Natural killer cell treated with Interleukin-12 subunit alpha and Interleukin-12 subunit beta and Interleukin-15 and Interleukin-18, amount 100 ng/mL, for 72 hours (primary cell): ENCODE results near the gene C4orf50. TPM values are rescaled to one million over a fixed set of nuclear protein-coding genes. Genes with fewer than 3 reads are reported as not detected.

Experiments used
- ATAC-seq, 2 donors: fragments of 150-1000 bp; cut with Tn5 transposase in 1 of 2; sonication (Bioruptor Pico), chemical (Tn5 transposase) in 1 of 2; 2 replicates each; pipeline ENCODE4 v1.10.0; 2021
- DNase-seq: peaks from one replicate; pipeline ENCODE4 v3.0.0; 2022; ENCODE audit warnings: low spot score
- H3K27ac Mint-ChIP-seq, 2 donors: 1 replicate in 1 of 2; 2 replicates in 1 of 2; pipeline ENCODE4 v1.8.0; 2022; ENCODE audit warnings: mixed read lengths in 2 of 2, mild to moderate bottlenecking in 1 of 2, moderate library complexity in 1 of 2
- H3K27me3 Mint-ChIP-seq, 2 donors: 1 replicate in 1 of 2; 2 replicates in 1 of 2; pipeline ENCODE4 v1.8.0; 2022; ENCODE audit warnings: mixed read lengths in 2 of 2
- H3K36me3 Mint-ChIP-seq: one replicate; pipeline ENCODE4 v1.8.0; 2022; ENCODE audit warnings: mixed read lengths
- H3K4me1 Mint-ChIP-seq, 2 donors: 1 replicate in 1 of 2; 2 replicates in 1 of 2; pipeline ENCODE4 v1.8.0; 2022; ENCODE audit warnings: low read depth in 2 of 2, mixed read lengths in 2 of 2, mild to moderate bottlenecking in 1 of 2
- H3K4me3 Mint-ChIP-seq: one replicate; pipeline ENCODE4 v1.8.0; 2022; ENCODE audit warnings: mixed read lengths
- H3K9me3 Mint-ChIP-seq: 2 replicates; pipeline ENCODE4 v1.8.0; 2022; ENCODE audit warnings: mixed read lengths
- total RNA-seq, 2 donors: library from RNA; stranded (reverse); gene quantifications; one replicate each; pipeline ENCODE4 v1.2.3, GENCODE V29; 2022

The C4orf50 gene
- total RNA-seq, 2 donors from 2014 or later: 0.81 to 6.9 TPM

- H3K4me3 Mint-ChIP-seq: no peak overlapping the region
- no peak overlapping the region for H3K27ac Mint-ChIP-seq
- H3K4me1 Mint-ChIP-seq: peaks cover 0 to 5% of the 10 kb centered on the region in 2 donors
- H3K27me3 Mint-ChIP-seq: peaks cover 6 to 15% of the 10 kb centered on the region in 2 donors
- no peak for DNase-seq
- no peak for ATAC-seq
- no peaks in the 10 kb centered on the region for H3K9me3 Mint-ChIP-seq
- H3K36me3 Mint-ChIP-seq: no peaks in the 10 kb centered on the region
Observed at GRCh38 chr4:5925419-5926200, 92.6 kb downstream of the C4orf50 start.

- Mint-ChIP-seq H3K27ac (no peak overlapping the region), H3K27me3 (peaks cover 6 to 16% of the 10 kb centered on the region in 2 donors), H3K9me3 (no peaks in the 10 kb centered on the region), H3K4me1 (peaks cover 0 to 5% of the 10 kb centered on the region in 2 donors), H3K36me3 (no peaks in the 10 kb centered on the region), H3K4me3 (no peak overlapping the region)
- DNase-seq (no peak), ATAC-seq (no peak)
Observed at GRCh38 chr4:5924461-5925125, 93.6 kb downstream of the C4orf50 start.

- no peak overlapping the region for H3K4me3 Mint-ChIP-seq
- no peaks in the 10 kb centered on the region for H3K9me3 Mint-ChIP-seq
- H3K27me3 Mint-ChIP-seq: peaks cover 6 to 16% of the 10 kb centered on the region in 2 donors
- H3K36me3 Mint-ChIP-seq: no peaks in the 10 kb centered on the region
- DNase-seq (no peak), ATAC-seq (no peak)
- peaks cover 0 to 5% of the 10 kb centered on the region in 2 donors for H3K4me1 Mint-ChIP-seq
- H3K27ac Mint-ChIP-seq: no peak overlapping the region
Observed at GRCh38 chr4:5923376-5923775, 94.9 kb downstream of the C4orf50 start.

DNA sequence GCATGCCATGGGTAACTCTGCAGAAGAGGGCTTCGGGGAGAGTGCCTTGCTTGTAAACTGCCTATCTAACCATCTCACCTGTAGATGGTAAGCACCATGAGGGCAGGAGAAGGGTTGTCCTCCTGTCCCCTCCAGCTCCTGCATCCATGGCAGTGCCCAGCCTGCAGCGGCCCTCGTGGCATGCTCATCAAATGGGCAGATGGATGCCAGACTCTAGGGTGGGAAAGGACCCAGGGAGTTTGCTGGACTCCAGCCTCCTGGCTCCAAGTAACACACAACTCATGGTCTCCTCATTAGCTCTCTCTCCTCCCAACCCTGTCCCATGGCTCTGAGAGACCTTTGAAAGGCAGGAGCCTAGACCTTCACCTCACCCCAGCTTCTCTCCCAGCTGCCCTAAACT, 95.7 kb downstream of the C4orf50 start:
- H3K4me1 Mint-ChIP-seq: peaks cover 0 to 5% of the 10 kb centered on the region in 2 donors
- DNase-seq: no peak
- no peaks in the 10 kb centered on the region for H3K9me3 Mint-ChIP-seq
- H3K27me3 Mint-ChIP-seq: peaks cover 6 to 14% of the 10 kb centered on the region in 2 donors
- no peak overlapping the region for H3K4me3 Mint-ChIP-seq
- ATAC-seq: no peak
- no peaks in the 10 kb centered on the region for H3K36me3 Mint-ChIP-seq
- no peak overlapping the region for H3K27ac Mint-ChIP-seq

DNA sequence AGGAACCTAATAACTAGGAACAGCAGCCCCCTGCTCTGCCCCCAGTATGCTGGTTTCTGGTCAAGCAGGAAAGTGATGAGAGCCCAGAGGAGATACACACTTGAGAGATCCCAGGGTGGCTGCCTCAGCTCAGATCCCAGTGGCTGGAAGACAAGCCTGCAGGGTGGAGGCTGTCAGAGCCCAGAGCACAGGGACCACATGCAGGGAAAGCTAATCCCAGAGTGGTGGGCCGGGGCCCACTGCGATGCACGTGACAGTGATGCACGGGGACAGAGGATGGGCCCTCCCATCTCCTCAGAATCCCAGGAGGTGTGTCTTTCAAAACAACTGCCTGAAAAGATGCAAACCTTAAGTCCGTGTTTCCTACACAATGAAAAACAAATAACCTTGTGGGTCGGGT, 96.2 kb downstream of the C4orf50 start:
- DNase-seq (no peak), ATAC-seq (no peak)
- peaks cover 0 to 5% of the 10 kb centered on the region in 2 donors for H3K4me1 Mint-ChIP-seq
- H3K9me3 Mint-ChIP-seq: no peaks in the 10 kb centered on the region
- H3K36me3 Mint-ChIP-seq: no peaks in the 10 kb centered on the region
- no peak overlapping the region for H3K27ac Mint-ChIP-seq
- no peak overlapping the region for H3K4me3 Mint-ChIP-seq
- H3K27me3 Mint-ChIP-seq: peaks cover 6 to 10% of the 10 kb centered on the region in 2 donors

- Mint-ChIP-seq H3K4me3 (no peak overlapping the region), H3K27me3 (peaks cover 6 to 10% of the 10 kb centered on the region in 2 donors), H3K36me3 (no peaks in the 10 kb centered on the region), H3K9me3 (no peaks in the 10 kb centered on the region), H3K4me1 (peaks cover 0 to 5% of the 10 kb centered on the region in 2 donors), H3K27ac (no peak overlapping the region)
- ATAC-seq (no peak), DNase-seq (no peak)
Observed at GRCh38 chr4:5921101-5921980, 96.9 kb downstream of the C4orf50 start.

DNA sequence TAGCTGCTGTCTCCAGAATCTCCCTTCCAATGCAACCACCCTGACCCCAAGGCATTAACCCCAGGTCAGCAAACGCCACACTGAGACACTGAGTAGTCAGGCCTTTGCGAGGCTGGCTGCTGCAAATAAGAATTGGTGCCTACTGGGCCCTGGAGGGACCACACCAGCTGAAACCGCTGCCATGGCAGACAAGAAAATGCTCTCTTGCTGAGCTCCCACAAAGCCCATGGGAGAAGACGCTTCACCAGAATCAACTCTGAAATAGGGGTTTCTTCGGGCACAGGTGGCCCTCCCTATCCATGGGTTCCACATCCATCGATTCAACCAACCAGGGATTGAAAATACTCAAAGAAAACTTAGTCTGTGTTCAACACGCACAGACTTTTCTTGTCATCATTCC, 98.7 kb downstream of the C4orf50 start:
- Mint-ChIP-seq H3K4me1 (peaks cover 0 to 5% of the 10 kb centered on the region in 2 donors), H3K27ac (no peak overlapping the region), H3K36me3 (no peaks in the 10 kb centered on the region), H3K27me3 (peaks cover 6 to 16% of the 10 kb centered on the region in 2 donors), H3K9me3 (no peaks in the 10 kb centered on the region), H3K4me3 (no peak overlapping the region)
- DNase-seq (no peak), ATAC-seq (no peak)

- Mint-ChIP-seq H3K27ac (no peak overlapping the region), H3K9me3 (no peaks in the 10 kb centered on the region), H3K36me3 (no peaks in the 10 kb centered on the region), H3K27me3 (peaks cover 6 to 16% of the 10 kb centered on the region in 2 donors), H3K4me3 (no peak overlapping the region), H3K4me1 (peaks cover 0 to 5% of the 10 kb centered on the region in 2 donors)
- ATAC-seq (no peak), DNase-seq (no peak)
Observed at GRCh38 chr4:5919044-5919443, 99.2 kb downstream of the C4orf50 start.

GRCh38 chr4:5918331-5918985, 99.8 kb downstream of the C4orf50 start:
- H3K4me3 Mint-ChIP-seq: no peak overlapping the region
- peaks cover 6 to 16% of the 10 kb centered on the region in 2 donors for H3K27me3 Mint-ChIP-seq
- DNase-seq (no peak), ATAC-seq (no peak)
- no peaks in the 10 kb centered on the region for H3K36me3 Mint-ChIP-seq
- no peak overlapping the region for H3K27ac Mint-ChIP-seq
- peaks cover 0 to 5% of the 10 kb centered on the region in 2 donors for H3K4me1 Mint-ChIP-seq
- H3K9me3 Mint-ChIP-seq: no peaks in the 10 kb centered on the region

GRCh38 chr4:5917672-5918071, 100.6 kb downstream of the C4orf50 start:
- H3K27me3 Mint-ChIP-seq: peaks cover 6 to 16% of the 10 kb centered on the region in 2 donors
- no peaks in the 10 kb centered on the region for H3K36me3 Mint-ChIP-seq
- H3K4me1 Mint-ChIP-seq: peaks cover 0 to 5% of the 10 kb centered on the region in 2 donors
- no peak overlapping the region for H3K27ac Mint-ChIP-seq
- ATAC-seq: no peak
- no peak for DNase-seq
- no peaks in the 10 kb centered on the region for H3K9me3 Mint-ChIP-seq
- no peak overlapping the region for H3K4me3 Mint-ChIP-seq

- H3K27me3 Mint-ChIP-seq: peaks cover 1 to 11% of the 10 kb centered on the region in 2 donors
- ATAC-seq (no peak), DNase-seq (no peak)
- H3K9me3 Mint-ChIP-seq: no peaks in the 10 kb centered on the region
- no peaks in the 10 kb centered on the region for H3K36me3 Mint-ChIP-seq
- H3K4me3 Mint-ChIP-seq: no peak overlapping the region
- no peak overlapping the region for H3K27ac Mint-ChIP-seq
- peaks cover 0 to 2% of the 10 kb centered on the region in 2 donors for H3K4me1 Mint-ChIP-seq
Observed at GRCh38 chr4:5916229-5916628, 102.0 kb downstream of the C4orf50 start.

DNA sequence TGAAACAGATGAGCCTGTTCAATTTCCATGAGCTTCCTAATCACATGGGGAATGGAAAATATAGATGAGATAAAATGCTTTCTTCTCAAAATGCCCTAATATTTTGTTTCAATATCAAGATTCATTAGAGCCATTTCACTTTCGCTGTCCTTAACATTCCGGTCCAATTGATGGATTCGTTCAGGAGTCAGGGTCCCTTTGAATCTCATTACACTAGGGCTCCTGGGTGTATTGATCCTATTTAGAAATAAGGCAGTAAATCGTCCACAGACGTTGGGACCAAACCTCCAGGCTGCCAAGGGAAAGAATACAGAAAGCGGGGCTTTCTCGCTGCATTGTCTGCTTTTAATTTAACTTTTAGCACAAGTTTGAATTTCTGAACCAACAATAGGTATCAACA, 104.8 kb downstream of the C4orf50 start:
- no peak overlapping the region for H3K27ac Mint-ChIP-seq
- peaks cover 4% of the 10 kb centered on the region for H3K9me3 Mint-ChIP-seq
- no peak for DNase-seq
- H3K36me3 Mint-ChIP-seq: peaks cover 6% of the 10 kb centered on the region
- H3K4me1 Mint-ChIP-seq: no peaks in the 10 kb centered on the region
- no peak for ATAC-seq
- no peak overlapping the region for H3K4me3 Mint-ChIP-seq
- H3K27me3 Mint-ChIP-seq: peaks cover 14 to 15% of the 10 kb centered on the region in 2 donors

GRCh38 chr4:5912614-5913019, 105.6 kb downstream of the C4orf50 start:
- Mint-ChIP-seq H3K27ac (no peak overlapping the region), H3K27me3 (peaks cover 21 to 24% of the 10 kb centered on the region in 2 donors), H3K36me3 (peaks cover 13% of the 10 kb centered on the region), H3K9me3 (peaks cover 4% of the 10 kb centered on the region), H3K4me1 (no peaks in the 10 kb centered on the region), H3K4me3 (no peak overlapping the region)
- DNase-seq (no peak), ATAC-seq (no peak)
